ENCODE data around the gene PRKAR2B.

PRKAR2B gene

DNA sequence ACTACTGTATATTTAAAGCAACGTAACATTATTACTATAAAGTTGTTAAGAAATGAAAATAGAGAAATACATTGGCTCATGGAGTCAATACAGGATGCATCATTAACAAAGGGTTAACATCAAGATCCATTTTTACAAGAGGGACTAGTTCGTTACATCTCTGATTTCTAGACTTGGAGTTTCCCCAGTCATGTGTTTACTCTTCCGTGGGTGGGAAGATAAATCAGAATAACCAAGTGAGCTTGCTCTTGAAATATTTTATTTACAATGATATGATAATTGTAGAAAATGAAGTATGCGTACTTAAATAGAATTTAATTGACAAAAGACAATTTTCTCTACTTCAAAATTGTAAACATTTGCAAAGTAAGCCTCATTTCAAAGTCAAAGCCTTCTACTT, 1.0 kb upstream of the PRKAR2B start:
- ATAC-seq: no peak
- TF ChIP-seq GLIS3 (CRISPR knock-in tag; IDR thresholded peaks at IDR 0.05) (no peak), SNAI2 (CRISPR knock-in tag; IDR thresholded peaks at IDR 0.05) (no peak)
- TF ChIP-seq, protein P1, sequence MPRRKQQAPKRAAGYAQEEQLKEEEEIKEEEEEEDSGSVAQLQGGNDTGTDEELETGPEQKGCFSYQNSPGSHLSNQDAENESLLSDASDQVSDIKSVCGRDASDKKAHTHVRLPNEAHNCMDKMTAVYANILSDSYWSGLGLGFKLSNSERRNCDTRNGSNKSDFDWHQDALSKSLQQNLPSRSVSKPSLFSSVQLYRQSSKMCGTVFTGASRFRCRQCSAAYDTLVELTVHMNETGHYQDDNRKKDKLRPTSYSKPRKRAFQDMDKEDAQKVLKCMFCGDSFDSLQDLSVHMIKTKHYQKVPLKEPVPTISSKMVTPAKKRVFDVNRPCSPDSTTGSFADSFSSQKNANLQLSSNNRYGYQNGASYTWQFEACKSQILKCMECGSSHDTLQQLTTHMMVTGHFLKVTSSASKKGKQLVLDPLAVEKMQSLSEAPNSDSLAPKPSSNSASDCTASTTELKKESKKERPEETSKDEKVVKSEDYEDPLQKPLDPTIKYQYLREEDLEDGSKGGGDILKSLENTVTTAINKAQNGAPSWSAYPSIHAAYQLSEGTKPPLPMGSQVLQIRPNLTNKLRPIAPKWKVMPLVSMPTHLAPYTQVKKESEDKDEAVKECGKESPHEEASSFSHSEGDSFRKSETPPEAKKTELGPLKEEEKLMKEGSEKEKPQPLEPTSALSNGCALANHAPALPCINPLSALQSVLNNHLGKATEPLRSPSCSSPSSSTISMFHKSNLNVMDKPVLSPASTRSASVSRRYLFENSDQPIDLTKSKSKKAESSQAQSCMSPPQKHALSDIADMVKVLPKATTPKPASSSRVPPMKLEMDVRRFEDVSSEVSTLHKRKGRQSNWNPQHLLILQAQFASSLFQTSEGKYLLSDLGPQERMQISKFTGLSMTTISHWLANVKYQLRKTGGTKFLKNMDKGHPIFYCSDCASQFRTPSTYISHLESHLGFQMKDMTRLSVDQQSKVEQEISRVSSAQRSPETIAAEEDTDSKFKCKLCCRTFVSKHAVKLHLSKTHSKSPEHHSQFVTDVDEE (CRISPR knock-in tag; IDR thresholded peaks at IDR 0.05): no peak
- TF ChIP-seq, protein P2, sequence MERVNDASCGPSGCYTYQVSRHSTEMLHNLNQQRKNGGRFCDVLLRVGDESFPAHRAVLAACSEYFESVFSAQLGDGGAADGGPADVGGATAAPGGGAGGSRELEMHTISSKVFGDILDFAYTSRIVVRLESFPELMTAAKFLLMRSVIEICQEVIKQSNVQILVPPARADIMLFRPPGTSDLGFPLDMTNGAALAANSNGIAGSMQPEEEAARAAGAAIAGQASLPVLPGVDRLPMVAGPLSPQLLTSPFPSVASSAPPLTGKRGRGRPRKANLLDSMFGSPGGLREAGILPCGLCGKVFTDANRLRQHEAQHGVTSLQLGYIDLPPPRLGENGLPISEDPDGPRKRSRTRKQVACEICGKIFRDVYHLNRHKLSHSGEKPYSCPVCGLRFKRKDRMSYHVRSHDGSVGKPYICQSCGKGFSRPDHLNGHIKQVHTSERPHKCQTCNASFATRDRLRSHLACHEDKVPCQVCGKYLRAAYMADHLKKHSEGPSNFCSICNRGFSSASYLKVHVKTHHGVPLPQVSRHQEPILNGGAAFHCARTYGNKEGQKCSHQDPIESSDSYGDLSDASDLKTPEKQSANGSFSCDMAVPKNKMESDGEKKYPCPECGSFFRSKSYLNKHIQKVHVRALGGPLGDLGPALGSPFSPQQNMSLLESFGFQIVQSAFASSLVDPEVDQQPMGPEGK (CRISPR knock-in tag; IDR thresholded peaks at IDR 0.05; ENCODE audit: borderline replicate concordance): no peak

DNA sequence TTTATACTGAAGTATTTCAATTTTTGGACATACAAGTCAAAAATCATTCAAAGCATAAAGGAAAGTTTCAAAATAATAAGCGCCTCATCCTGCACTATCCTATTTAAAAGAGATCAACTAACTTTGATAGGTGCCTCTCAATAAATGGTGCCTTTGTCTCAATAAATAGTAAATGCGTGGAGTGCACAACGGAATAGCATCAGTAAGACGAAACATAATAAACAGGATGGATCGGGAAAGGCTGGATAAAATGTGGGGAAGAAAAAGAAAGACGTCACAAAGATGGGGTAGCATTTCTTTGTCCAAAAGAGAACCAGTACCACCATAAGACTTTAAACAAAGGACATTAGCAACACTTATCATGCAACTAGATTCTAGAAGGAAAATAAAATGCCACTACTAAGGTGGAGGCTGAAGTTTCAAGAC, 571 bp upstream of the PRKAR2B start:
- TF ChIP-seq ESRRG (CRISPR knock-in tag; IDR thresholded peaks at IDR 0.05) (no peak), SNAI2 (CRISPR knock-in tag; IDR thresholded peaks at IDR 0.05) (no peak), TOX (CRISPR knock-in tag; IDR thresholded peaks at IDR 0.05; ENCODE audit: borderline replicate concordance) (no peak), ZNF70 (CRISPR knock-in tag; IDR thresholded peaks at IDR 0.05) (no peak), ZFP30 (CRISPR knock-in tag; IDR thresholded peaks at IDR 0.05) (no peak), OSR1 (CRISPR knock-in tag; IDR thresholded peaks at IDR 0.05) (no peak)
- TF ChIP-seq, protein P3, sequence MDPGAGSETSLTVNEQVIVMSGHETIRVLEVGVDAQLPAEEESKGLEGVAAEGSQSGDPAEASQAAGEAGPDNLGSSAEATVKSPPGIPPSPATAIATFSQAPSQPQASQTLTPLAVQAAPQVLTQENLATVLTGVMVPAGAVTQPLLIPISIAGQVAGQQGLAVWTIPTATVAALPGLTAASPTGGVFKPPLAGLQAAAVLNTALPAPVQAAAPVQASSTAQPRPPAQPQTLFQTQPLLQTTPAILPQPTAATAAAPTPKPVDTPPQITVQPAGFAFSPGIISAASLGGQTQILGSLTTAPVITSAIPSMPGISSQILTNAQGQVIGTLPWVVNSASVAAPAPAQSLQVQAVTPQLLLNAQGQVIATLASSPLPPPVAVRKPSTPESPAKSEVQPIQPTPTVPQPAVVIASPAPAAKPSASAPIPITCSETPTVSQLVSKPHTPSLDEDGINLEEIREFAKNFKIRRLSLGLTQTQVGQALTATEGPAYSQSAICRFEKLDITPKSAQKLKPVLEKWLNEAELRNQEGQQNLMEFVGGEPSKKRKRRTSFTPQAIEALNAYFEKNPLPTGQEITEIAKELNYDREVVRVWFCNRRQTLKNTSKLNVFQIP (CRISPR knock-in tag; IDR thresholded peaks at IDR 0.05; ENCODE audit: borderline replicate concordance, low read depth): no peak
- ATAC-seq: no peak

DNA sequence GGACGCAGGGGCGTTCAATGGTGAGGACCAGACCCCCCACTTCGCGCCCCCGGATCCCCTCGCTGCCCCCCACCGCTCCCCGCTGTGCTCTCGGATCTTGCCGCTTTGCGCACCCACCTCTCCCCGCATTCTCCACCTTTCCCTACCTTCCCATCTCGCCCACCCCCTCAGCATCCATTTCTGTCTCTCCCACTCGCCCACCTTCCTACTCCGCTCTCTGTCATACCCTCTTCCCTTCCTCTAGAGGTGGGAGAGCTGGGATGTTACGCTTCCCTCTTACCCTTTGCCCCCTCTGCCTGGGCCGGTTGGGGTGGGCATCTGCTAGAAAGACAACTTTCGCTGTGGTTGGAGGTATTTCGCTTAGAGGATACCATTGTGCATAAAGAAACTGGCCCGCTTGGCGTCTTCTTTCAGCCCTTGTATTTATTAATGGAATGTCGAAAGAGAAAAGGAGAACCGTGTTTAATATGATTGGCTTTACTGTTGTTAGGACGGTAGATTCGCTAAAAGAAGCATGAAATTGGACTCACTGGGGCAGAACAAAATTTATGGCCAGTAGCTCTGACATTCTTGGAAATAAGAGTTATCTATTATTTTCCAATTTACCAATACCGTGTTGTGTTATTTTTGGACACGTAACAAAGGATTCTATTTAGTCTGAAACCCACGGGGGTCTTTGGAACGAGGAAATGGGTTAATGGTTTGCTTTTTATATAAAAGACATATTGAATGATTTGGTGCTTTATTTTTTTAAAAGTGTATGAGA, 873 bp downstream of the PRKAR2B start:
- ATAC-seq: peak; percentile 51
- no peak for TF ChIP-seq TCF4 (CRISPR knock-in tag; IDR thresholded peaks at IDR 0.05; ENCODE audit: borderline replicate concordance)
- TF ChIP-seq BACH2 (CRISPR knock-in tag; IDR thresholded peaks at IDR 0.05; ENCODE audit: borderline replicate concordance): no peak
- 0 out of 2 replicates have a peak, but pooled peaks have one; percentile 41 for TF ChIP-seq ESRRG (CRISPR knock-in tag; IDR thresholded peaks at IDR 0.05)
- TF ChIP-seq TOX (CRISPR knock-in tag; IDR thresholded peaks at IDR 0.05; ENCODE audit: borderline replicate concordance): no peak

DNA sequence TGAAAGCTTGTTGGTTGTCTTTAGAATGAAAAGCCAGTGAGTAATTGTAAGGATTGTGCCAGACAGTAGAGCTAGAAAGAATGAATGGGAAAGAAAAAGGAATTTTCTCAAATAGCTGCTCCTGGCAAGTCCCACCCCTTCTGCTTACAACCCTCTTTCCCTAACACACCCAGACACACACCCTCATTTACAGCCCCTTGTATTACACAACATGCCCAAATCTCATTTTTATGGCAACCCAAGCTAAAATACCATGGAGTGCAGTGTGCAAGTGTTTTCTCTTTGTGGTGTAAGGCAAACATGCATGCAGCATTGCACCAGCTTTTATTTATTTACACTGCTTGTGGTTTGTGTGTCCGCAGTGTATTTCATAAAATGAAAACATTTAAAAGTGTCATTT, 1.5 kb downstream of the PRKAR2B start:
- peak; percentile 14 for ATAC-seq

DNA sequence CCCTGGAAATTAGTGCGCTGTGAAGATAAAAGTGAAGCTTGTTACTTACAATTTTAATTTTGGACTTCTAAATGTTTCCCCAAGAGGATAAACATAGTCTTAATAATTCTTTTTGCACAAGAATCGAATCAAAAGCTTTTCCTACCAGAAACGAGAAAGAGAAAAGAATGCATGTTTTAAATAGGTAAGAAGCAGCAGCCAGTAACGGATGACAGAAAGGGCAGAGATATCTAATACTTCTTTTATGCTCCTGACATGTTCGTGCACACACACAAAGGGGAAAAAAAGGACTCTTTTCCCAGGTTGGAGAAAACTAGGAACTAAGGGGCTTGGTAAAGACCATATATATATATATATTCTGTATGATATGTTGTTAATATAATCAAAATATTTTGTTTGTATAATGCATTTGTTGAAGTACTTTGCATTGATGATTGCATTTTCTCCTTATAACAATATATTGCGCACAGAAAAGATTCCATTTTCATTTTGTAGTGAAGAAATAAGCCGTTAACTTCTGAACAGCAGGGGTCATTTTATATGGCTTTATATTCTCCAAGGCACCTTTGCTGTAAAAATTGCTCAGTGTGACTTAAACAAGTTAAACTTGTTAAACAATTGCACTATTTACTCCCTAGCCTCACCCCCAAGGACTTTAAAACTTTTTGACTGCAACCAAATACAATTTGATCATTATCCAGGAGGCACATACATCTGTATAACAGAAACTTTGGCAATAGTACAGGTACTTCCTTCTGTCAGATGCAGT, 2.2 kb downstream of the PRKAR2B start:
- TF ChIP-seq ZFP30 (CRISPR knock-in tag; IDR thresholded peaks at IDR 0.05): no peak
- TF ChIP-seq ZNF70 (CRISPR knock-in tag; IDR thresholded peaks at IDR 0.05): no peak
- TF ChIP-seq TCF4 (CRISPR knock-in tag; IDR thresholded peaks at IDR 0.05; ENCODE audit: borderline replicate concordance): no peak
- TF ChIP-seq PPARA (CRISPR knock-in tag; IDR thresholded peaks at IDR 0.05; ENCODE audit: borderline replicate concordance): no peak
- no peak for ATAC-seq

More for the DNA sequence above, 1.5 kb downstream of the PRKAR2B start:
- TF ChIP-seq CSDC2 (CRISPR knock-in tag; IDR thresholded peaks at IDR 0.05): no peak
- no peak for TF ChIP-seq SNAI2 (CRISPR knock-in tag; IDR thresholded peaks at IDR 0.05)
- no peak for TF ChIP-seq ZC3H10 (CRISPR knock-in tag; IDR thresholded peaks at IDR 0.05)
- TF ChIP-seq, protein P4, sequence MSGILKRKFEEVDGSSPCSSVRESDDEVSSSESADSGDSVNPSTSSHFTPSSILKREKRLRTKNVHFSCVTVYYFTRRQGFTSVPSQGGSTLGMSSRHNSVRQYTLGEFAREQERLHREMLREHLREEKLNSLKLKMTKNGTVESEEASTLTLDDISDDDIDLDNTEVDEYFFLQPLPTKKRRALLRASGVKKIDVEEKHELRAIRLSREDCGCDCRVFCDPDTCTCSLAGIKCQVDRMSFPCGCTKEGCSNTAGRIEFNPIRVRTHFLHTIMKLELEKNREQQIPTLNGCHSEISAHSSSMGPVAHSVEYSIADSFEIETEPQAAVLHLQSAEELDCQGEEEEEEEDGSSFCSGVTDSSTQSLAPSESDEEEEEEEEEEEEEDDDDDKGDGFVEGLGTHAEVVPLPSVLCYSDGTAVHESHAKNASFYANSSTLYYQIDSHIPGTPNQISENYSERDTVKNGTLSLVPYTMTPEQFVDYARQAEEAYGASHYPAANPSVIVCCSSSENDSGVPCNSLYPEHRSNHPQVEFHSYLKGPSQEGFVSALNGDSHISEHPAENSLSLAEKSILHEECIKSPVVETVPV (CRISPR knock-in tag; IDR thresholded peaks at IDR 0.05): no peak
- TF ChIP-seq ISL1 (CRISPR knock-in tag; IDR thresholded peaks at IDR 0.05): no peak
